H7 (cell line): ENCODE measurements around the gene FILIP1. TPM values are rescaled to one million over a fixed set of nuclear protein-coding genes. Genes with fewer than 3 reads are reported as not detected.
A peak's percentile ranks its signal among the peaks of the same experiment; 100 is the strongest.

Experiments used
- DNase-seq: peaks from one replicate; pipeline ENCODE4 v3.0.0; 2012
- H3K27me3 ChIP-seq: 2 replicates; pipeline ENCODE4 v1.6.0; 2011; ENCODE audit warnings: mild to moderate bottlenecking, low read length; ENCODE audit not compliant: control insufficient read depth, insufficient read depth
- H3K36me3 ChIP-seq: replicated peaks from 2 replicates; pipeline ENCODE4 v1.5.1; 2011; ENCODE audit warnings: low read length; ENCODE audit not compliant: control insufficient read depth, insufficient read depth
- H3K4me3 ChIP-seq: 2 replicates; pipeline ENCODE4 v1.5.1; 2011; ENCODE audit warnings: low read depth, mild to moderate bottlenecking, control low read depth, low read length, moderate library complexity; ENCODE audit not compliant: insufficient read depth
- total RNA-seq: library from RNA; depleted of rRNA; stranded (reverse); fragments of >200 nt; shearing (Covaris generic); gene quantifications from 2 replicates; pipeline ENCODE4 v1.2.3, GENCODE V29; 2014; rRNA removed

The FILIP1 gene
- total RNA-seq, 1 experiment from 2014 or later, result 1.4 TPM

- Histone ChIP-seq H3K36me3 (peaks cover 6% of the 10 kb centered on the region), H3K27me3 (no peaks in the 10 kb centered on the region), H3K4me3 (peak within 1 kb of the TSS; percentile 53)
- peak; percentile 33 for DNase-seq
Measured at GRCh38 chr6:75243333-75244062, 250.1 kb downstream of the FILIP1 start, which contains the start of gene COX7A2. Gene COX7A2, minus strand, starts transcription at chr6:75243801. Its CDS starts 67 bp downstream, at chr6:75243734.

Other genes with a start within 250 kb of the FILIP1 start
- 282 and 292 TPM in 2 replicates for gene COX7A2, start 250.0 kb downstream of the FILIP1 start, total RNA-seq
- 33.0 and 45.1 TPM in 2 replicates for gene TMEM30A, start 209.0 kb downstream of the FILIP1 start, total RNA-seq
- 39.9 and 67.8 TPM in 2 replicates for gene SENP6, start 108.1 kb upstream of the FILIP1 start, total RNA-seq